Central memory CD4-positive, alpha-beta T cell (primary cell): ENCODE data around the gene MXI1.

ENCODE experiments used
- DNase-seq: peaks from one replicate; pipeline ENCODE4 v3.0.0; 2022

Gene MXI1

GRCh38 chr10:110278562-110279406 lies 71.4 kb downstream of the MXI1 start:
- DNase-seq, result no peak

GRCh38 chr10:110279407-110279986 lies 72.1 kb downstream of the MXI1 start:
- peak; percentile 38 for DNase-seq

GRCh38 chr10:110284262-110284661 lies 76.9 kb downstream of the MXI1 start:
- DNase-seq, result no peak

DNA sequence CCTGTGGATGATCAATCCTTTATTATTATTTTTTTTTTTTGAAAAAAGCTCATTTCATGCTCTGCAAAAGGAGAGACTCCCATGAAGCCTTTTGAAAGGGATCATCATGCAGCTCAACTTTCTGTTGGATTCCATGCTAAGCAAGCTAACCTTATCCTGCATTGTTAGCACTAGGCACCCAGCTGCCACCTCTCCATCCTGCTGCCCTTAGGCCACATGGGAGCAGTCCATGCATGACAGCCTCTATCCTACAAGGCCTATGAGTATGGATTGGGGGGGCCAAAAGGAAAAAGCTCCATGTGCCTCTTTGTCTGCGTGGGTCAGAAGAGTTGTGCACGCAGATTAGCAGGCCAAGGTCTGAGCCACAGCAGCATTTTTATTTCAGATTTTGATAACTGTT lies 78.1 kb downstream of the MXI1 start:
- no peak for DNase-seq

DNA sequence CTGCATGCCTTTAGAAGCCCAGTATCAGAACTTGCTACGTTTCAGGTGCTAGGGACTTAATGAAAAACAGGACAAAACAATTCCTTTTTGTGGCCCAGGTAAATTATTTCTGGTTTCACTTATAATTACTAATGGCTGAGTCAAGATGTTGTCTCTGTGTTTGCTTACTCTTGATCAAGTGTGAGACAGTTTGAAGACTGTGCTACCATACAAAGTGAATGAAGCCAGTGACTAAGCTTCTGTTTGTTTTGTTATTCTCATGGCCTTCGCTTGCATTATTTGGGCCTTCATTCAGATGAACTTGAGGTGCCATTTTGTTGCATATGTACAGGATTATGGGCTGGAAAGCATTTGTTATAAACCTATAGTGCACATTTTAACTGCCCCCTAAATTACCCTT lies 79.4 kb downstream of the MXI1 start:
- no peak for DNase-seq

DNA sequence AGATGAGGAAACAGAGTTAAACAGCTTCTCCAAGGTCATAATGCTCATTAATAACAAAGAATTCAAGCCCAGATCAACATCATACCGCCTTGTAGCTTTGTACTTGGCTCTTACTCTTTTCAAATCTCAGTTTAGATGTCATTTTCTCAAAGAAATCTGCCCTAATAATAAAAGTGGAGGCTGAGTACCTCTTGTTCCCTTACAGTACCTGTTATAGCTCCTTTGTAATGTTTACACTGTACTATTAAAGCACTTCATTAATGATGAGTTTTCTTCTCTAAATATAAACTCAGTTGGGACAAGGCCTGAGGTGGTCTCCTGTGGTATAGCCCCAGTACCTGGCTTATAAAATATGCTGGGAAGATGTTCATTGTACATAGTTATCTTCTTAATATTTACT lies 89.6 kb downstream of the MXI1 start:
- no peak for DNase-seq

DNA sequence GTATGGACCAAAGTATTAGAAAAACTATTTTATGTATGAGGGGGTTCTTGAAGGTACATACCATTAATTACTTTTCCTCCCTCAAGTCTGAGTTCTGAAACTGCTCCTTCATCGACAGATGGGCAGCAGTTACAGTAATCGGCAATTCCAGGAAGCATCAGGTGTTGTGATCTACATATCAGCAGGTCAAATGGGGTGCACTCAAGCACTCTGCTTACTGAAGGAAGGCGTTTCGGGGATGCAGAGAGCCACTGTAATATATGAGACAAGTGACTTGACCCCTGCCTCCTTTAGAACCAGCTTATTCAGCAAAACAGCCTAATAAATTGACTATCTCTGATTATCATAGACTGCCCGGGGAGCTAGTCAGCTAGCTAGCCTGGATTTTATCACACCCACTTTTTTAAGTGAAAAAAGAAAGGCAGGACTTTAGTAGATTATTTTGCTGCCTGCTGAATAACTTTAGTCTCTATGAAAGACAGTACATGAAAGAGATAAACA lies 93.1 kb downstream of the MXI1 start:
- DNase-seq, result no peak

DNA sequence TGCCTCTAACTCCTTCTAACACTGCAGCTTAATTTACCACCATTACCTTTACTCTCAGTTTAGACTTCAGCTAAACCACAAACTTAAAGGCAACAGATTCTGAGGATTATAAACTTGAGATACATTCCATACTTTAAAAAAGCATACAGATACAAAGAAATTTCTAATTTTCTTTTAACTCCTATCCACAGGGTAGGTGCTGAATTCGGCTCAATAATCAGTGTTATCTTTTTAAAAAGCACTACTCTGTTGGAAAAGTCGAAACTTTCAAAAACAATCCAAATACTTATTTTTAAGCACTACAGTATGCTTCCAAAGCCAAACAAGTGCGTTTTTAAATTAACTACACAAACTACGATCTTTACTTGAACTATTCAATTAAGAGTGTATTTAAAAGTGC lies 96.3 kb downstream of the MXI1 start:
- DNase-seq, result no peak

- DNase-seq, result no peak
Observed at GRCh38 chr10:110304394-110304779, 97.0 kb downstream of the MXI1 start.

GRCh38 chr10:110304780-110305421 lies 97.5 kb downstream of the MXI1 start, which contains the start of gene SMNDC1:
Gene SMNDC1, minus strand, starts transcription at chr10:110304920. Its CDS starts 1,333 bp downstream, at chr10:110303587.
- peak; percentile 96 for DNase-seq

- DNase-seq, result peak; percentile 79
Observed at GRCh38 chr10:110305767-110306451, 98.5 kb downstream of the MXI1 start.

- DNase-seq, result no peak
Observed at GRCh38 chr10:110306452-110306768, 99.0 kb downstream of the MXI1 start.

DNA sequence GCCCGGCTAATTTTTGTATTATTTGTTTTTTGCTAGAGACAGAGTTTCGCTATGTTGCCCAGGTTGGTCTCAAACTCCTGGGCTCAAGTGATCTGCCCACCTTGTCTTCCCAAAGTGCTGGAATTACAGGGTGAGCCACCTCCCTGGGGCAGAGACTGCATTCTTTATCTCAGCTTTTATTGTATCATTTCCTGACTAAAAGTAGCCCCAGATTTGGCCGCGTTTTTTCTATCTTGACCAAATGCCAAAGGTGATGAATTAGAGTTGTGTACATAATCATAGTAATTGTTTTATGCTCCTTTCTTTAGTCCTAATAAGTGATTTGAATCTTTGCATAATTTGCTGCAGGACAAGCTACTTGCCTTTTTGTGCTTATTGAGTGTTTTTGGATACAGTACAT lies 100.4 kb downstream of the MXI1 start:
- no peak for DNase-seq

GRCh38 chr10:110310741-110311140 lies 103.3 kb downstream of the MXI1 start:
- no peak for DNase-seq

GRCh38 chr10:110311357-110311949 lies 104.0 kb downstream of the MXI1 start:
- DNase-seq, result peak; percentile 46

GRCh38 chr10:110312206-110312605 lies 104.8 kb downstream of the MXI1 start:
- no peak for DNase-seq

GRCh38 chr10:110313674-110314073 lies 106.3 kb downstream of the MXI1 start:
- no peak for DNase-seq

- no peak for DNase-seq
Observed at GRCh38 chr10:110317866-110318850, 110.8 kb downstream of the MXI1 start.

GRCh38 chr10:110321869-110322620 lies 114.6 kb downstream of the MXI1 start:
- no peak for DNase-seq

- DNase-seq, result no peak
Observed at GRCh38 chr10:110323503-110323902, 116.1 kb downstream of the MXI1 start.
